ENCODE results near the gene ATP2C2. TPM values are rescaled to one million over a fixed set of nuclear protein-coding genes. Genes with fewer than 3 reads are reported as not detected.

The ATP2C2 gene
- total RNA-seq, 1 donor from 2014 or later: not detected

DNA sequence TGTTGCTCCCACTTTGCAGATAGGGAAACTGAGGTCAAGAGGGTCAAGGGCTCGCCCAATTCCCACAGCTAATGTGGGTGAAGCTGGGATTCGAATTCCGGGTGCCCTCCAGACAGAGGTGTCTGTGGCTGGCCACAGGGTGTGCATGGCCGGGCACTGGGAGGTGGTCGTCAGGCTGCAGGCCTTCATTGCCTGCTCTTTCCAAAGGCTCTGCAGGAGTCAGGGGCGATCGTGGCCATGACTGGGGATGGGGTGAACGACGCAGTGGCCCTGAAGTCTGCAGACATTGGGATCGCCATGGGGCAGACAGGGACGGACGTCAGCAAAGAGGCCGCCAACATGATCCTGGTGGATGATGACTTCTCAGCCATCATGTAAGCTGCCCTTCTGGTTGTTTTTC lies 86.3 kb downstream of the ATP2C2 start:
- Mint-ChIP-seq H3K27me3 (ENCODE audit: low read depth) (no peaks in the 10 kb centered on the region), H3K36me3 (ENCODE audit: low read depth) (no peaks in the 10 kb centered on the region), H3K9me3 (ENCODE audit: low read depth) (no peaks in the 10 kb centered on the region), H3K4me1 (ENCODE audit: low read depth) (no peaks in the 10 kb centered on the region), H3K4me3 (ENCODE audit: unreplicated experiment) (no peak overlapping the region), H3K27ac (ENCODE audit: unreplicated experiment) (no peak overlapping the region)
- DNase-seq (ENCODE audit: low spot score): peak; percentile 79
- TF ChIP-seq, protein P1, sequence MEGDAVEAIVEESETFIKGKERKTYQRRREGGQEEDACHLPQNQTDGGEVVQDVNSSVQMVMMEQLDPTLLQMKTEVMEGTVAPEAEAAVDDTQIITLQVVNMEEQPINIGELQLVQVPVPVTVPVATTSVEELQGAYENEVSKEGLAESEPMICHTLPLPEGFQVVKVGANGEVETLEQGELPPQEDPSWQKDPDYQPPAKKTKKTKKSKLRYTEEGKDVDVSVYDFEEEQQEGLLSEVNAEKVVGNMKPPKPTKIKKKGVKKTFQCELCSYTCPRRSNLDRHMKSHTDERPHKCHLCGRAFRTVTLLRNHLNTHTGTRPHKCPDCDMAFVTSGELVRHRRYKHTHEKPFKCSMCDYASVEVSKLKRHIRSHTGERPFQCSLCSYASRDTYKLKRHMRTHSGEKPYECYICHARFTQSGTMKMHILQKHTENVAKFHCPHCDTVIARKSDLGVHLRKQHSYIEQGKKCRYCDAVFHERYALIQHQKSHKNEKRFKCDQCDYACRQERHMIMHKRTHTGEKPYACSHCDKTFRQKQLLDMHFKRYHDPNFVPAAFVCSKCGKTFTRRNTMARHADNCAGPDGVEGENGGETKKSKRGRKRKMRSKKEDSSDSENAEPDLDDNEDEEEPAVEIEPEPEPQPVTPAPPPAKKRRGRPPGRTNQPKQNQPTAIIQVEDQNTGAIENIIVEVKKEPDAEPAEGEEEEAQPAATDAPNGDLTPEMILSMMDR (IDR thresholded peaks at IDR 0.05): no peak

DNA sequence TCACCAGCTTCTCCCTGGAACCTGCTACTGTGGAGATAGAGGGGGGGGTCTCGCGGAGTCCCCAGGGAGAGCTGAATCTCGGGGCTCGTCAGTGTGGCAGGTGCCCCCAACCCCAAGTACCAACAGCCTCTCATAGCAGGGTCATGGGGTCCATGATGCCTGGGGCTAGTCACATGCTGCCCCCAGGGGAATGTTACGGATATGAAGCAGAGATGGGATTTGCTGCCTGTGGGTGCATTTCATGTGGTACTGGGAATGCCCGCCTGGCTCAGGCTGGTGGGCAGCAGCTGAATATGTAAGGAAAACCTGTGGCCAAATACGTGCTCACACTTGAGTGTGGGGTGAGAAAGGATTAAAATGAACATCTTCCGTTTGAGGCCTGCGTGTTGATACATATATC lies 86.7 kb downstream of the ATP2C2 start:
- Mint-ChIP-seq H3K36me3 (ENCODE audit: low read depth) (no peaks in the 10 kb centered on the region), H3K4me3 (ENCODE audit: unreplicated experiment) (no peak overlapping the region), H3K4me1 (ENCODE audit: low read depth) (no peaks in the 10 kb centered on the region), H3K27ac (ENCODE audit: unreplicated experiment) (no peak overlapping the region), H3K27me3 (ENCODE audit: low read depth) (no peaks in the 10 kb centered on the region), H3K9me3 (ENCODE audit: low read depth) (no peaks in the 10 kb centered on the region)
- peak; percentile 37 for DNase-seq (ENCODE audit: low spot score)
- TF ChIP-seq, protein P1 (IDR thresholded peaks at IDR 0.05): no peak

DNA sequence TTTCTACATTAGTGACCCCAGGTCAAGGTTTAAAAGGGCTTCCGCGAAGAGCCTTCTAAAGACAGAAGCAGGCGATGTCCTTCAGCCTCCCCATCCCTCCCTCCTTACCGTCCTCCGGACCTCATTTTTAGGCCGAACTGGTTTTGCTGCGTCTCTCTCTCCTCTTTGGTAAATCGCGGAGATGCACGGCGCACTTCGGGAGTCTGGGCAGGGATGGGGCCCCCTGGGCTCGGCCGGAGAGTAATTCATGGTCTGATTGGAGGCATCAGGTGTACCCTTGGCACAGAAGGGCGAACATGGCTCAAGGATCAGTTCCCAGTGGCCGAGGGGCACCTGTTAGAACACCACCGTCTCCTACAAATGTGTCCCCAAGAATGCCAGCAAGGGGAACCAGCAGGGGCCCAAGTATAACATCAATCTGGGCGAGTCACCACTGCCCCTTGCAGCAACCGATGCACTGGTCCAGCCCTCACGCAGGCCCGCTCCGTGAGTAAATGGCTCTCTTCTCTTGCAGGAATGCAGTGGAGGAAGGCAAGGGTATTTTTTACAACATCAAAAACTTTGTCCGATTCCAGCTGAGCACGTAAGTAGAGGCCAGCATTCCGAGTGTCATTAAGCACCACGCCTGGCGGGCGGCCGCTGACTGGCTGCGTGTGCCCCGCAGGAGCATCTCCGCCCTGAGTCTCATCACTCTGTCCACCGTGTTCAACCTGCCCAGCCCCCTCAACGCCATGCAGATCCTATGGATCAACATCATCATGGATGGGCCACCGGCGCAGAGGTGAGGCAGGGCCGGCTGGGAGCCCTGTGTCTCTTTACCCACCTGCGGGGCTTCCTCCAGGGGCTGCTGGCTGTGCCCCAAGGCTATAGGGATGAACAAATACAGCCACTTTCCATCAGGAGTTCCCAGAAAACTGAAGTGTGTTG lies 90.5 kb downstream of the ATP2C2 start:
- TF ChIP-seq, protein P1 (IDR thresholded peaks at IDR 0.05): no peak
- peaks cover 12% of the 10 kb centered on the region for H3K36me3 Mint-ChIP-seq (ENCODE audit: low read depth)
- no peak overlapping the region for H3K4me3 Mint-ChIP-seq (ENCODE audit: unreplicated experiment)
- H3K27ac Mint-ChIP-seq (ENCODE audit: unreplicated experiment): no peak overlapping the region
- no peaks in the 10 kb centered on the region for H3K27me3 Mint-ChIP-seq (ENCODE audit: low read depth)
- H3K4me1 Mint-ChIP-seq (ENCODE audit: low read depth): no peaks in the 10 kb centered on the region
- DNase-seq (ENCODE audit: low spot score): peak; percentile 72
- H3K9me3 Mint-ChIP-seq (ENCODE audit: low read depth): no peaks in the 10 kb centered on the region

DNA sequence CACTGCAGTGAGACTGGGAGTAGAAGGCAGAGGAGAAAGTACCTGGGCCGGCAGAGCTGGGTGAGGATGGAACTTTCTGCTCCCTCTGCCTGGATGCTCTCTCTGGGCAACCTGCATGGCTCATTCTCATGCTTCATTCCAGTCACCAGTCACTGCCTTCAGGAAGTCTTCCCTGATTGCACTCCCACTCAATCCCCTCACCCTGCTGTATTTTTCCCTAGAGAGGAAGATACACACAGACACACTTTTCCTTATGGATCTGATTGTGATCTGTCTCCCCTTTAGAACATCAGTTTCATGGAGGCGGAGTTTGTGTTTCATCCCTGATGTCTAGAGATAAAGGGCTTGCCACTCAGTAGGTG lies 91.2 kb downstream of the ATP2C2 start:
- no peak overlapping the region for H3K27ac Mint-ChIP-seq (ENCODE audit: unreplicated experiment)
- no peak overlapping the region for H3K4me3 Mint-ChIP-seq (ENCODE audit: unreplicated experiment)

DNA sequence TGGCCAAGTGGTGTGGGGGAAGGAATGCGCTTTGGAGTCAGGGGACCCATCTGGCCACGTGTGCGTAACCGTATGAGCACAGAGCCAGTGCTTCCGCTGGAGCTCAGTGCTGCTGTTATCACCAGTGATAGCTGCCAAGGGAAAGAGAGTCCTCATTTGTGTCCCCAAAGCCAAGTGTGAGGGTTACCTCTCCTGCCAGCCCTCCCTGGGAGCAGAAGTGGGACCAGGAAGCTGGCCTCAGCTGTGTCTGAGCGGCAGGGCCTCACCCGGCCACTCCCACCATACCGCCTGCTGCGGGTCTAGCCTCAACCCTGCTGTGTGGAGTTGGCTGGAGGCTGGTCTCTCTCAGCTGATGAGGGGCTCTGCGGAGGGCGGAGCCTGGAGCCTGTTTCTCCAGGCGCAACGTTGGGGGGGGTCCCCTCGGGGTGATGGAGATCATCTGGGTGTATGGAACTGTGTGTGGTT lies 91.6 kb downstream of the ATP2C2 start:
- H3K4me3 Mint-ChIP-seq (ENCODE audit: unreplicated experiment): no peak overlapping the region
- peaks cover 12% of the 10 kb centered on the region for H3K36me3 Mint-ChIP-seq (ENCODE audit: low read depth)

More for the DNA sequence above, 91.2 kb downstream of the ATP2C2 start:
- peaks cover 12% of the 10 kb centered on the region for H3K36me3 Mint-ChIP-seq (ENCODE audit: low read depth)
- no peaks in the 10 kb centered on the region for H3K27me3 Mint-ChIP-seq (ENCODE audit: low read depth)
- no peaks in the 10 kb centered on the region for H3K9me3 Mint-ChIP-seq (ENCODE audit: low read depth)
- DNase-seq (ENCODE audit: low spot score): no peak
- TF ChIP-seq, protein P1 (IDR thresholded peaks at IDR 0.05): no peak
- no peaks in the 10 kb centered on the region for H3K4me1 Mint-ChIP-seq (ENCODE audit: low read depth)

More for the DNA sequence above, 91.6 kb downstream of the ATP2C2 start:
- DNase-seq (ENCODE audit: low spot score): peak; percentile 62
- H3K27ac Mint-ChIP-seq (ENCODE audit: unreplicated experiment): no peak overlapping the region
- H3K4me1 Mint-ChIP-seq (ENCODE audit: low read depth): no peaks in the 10 kb centered on the region
- H3K27me3 Mint-ChIP-seq (ENCODE audit: low read depth): no peaks in the 10 kb centered on the region
- no peaks in the 10 kb centered on the region for H3K9me3 Mint-ChIP-seq (ENCODE audit: low read depth)
- TF ChIP-seq, protein P1 (IDR thresholded peaks at IDR 0.05): no peak
